Measurements from ENCODE around the gene PHLDB1.

PHLDB1 gene

DNA sequence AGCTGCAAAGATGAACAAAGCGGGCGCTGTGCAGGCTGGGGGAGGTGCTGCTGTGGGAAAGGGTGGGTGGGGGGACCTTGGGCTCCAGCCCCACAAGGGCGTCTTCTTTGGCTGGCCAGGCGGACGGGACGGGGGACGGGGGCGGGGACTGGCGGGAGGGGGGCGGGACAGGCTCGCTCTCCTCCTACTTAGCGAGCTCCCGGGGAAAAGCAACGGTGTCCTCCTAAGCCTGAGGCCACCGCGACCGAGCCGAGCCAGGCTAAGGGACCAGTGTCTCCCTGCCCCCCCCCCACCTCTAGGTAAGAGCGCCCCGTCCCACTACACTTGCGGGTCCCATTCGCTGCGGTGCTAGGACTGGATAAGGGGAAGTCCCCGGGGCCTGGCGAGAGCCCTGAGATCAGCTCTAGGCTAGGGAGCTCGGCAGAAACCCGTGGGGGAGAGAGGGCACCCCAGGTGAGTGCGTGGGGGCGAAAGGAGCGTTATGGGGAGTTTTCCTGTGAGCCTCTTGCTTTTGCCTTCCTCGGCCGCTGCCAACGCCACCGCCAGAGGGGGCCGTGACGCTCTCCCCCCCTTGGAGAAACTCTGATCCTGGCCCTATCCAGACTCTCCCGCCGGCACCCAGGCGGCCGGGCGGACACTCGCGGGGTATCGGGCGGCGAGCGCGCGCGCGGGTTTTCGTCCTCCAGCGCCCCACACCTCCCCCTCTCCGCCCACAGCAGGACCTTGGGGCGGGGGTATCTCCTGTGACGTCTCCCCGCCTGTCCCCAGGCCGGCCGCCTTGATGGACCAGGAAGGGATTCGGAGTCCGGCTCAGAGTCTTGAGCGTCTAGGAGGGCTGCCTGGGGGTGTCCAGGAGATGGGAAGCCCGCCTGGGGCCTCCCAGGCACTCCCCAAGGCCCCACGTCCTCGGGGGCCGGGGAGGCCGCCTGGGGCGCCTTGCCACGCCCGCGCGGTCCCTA is at the start of gene PHLDB1:
Gene PHLDB1 (plus strand): TSS at position 215 of the 959 bp plus-strand sequence. CDS start 6,222 bp downstream, outside the sequence.
- TF ChIP-seq, protein P1, sequence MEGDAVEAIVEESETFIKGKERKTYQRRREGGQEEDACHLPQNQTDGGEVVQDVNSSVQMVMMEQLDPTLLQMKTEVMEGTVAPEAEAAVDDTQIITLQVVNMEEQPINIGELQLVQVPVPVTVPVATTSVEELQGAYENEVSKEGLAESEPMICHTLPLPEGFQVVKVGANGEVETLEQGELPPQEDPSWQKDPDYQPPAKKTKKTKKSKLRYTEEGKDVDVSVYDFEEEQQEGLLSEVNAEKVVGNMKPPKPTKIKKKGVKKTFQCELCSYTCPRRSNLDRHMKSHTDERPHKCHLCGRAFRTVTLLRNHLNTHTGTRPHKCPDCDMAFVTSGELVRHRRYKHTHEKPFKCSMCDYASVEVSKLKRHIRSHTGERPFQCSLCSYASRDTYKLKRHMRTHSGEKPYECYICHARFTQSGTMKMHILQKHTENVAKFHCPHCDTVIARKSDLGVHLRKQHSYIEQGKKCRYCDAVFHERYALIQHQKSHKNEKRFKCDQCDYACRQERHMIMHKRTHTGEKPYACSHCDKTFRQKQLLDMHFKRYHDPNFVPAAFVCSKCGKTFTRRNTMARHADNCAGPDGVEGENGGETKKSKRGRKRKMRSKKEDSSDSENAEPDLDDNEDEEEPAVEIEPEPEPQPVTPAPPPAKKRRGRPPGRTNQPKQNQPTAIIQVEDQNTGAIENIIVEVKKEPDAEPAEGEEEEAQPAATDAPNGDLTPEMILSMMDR (IDR thresholded peaks at IDR 0.05; ENCODE audit: insufficient read depth, low read depth, low read length, missing control alignments): peak; percentile 40
- peak within 1 kb of the TSS; percentile 48 for H3K4me3 ChIP-seq (ENCODE audit: low read depth, low read length)
- DNase-seq (ENCODE audit: low read depth): peak; percentile 25

DNA sequence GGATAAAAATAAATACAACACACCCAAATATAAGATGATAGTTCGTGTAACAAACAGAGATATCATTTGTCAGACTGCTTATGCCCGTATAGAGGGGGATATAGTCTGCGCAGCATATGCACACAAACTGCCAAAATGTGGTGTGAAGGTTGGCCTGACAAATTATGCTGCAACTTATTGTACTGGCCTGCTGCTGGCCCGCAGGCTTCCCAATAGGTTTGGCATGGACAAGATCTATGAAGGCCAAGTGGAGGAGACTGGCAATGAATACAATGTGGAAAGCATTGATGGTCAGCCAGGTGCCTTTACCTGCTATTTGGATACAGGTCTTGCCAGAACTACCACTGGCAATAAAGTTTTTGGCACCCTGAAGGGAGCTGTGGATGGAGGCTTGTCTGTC is 46.6 kb upstream of the PHLDB1 start:
- no peak overlapping the region for H3K4me3 ChIP-seq (ENCODE audit: low read depth, low read length)
- TF ChIP-seq, protein P1 (IDR thresholded peaks at IDR 0.05; ENCODE audit: insufficient read depth, low read depth, low read length, missing control alignments): no peak
- DNase-seq (ENCODE audit: low read depth): no peak

DNA sequence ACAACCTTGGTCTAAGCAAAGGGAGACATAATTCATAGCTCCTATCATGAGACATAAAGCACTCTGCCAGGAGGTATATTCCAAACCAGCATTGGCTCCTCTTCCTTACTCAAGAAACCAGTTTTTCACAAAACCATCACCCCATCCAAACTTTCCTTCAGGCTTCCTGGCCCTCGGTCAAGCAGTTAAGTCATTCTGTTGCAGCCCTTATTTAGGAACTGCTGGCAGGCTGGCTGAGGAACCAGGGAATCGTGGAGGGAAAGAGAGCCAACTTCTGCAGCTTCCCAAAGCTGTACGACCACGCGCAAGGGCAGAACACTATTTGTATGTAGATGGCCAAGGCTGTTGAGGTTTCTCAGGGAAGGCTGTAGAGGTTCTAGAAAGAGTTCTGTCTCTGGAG is 42.4 kb upstream of the PHLDB1 start:
- H3K4me3 ChIP-seq (ENCODE audit: low read depth, low read length): no peak overlapping the region
- TF ChIP-seq, protein P1 (IDR thresholded peaks at IDR 0.05; ENCODE audit: insufficient read depth, low read depth, low read length, missing control alignments): no peak
- DNase-seq (ENCODE audit: low read depth): no peak

DNA sequence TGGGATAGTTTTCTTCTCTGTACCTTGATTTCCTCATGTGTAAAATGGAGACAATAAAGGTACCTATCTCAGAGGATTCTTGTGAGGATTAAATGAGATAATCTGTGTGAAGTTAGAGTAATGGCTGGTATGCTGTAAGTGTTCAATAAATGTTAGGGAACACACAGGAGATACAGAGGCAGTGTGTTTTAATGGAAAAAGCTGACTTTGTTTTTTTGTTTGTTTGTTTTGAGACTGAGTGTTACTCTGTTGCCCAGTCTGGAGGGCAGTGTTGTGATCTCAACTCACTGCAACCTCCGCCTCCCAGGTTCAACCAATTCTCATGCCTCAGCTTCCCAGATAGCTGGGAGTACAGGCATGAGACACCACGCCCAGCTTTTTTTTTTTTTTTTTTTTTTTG is 37.7 kb upstream of the PHLDB1 start:
- TF ChIP-seq, protein P1 (IDR thresholded peaks at IDR 0.05; ENCODE audit: insufficient read depth, low read depth, low read length, missing control alignments): no peak
- no peak for DNase-seq (ENCODE audit: low read depth)
- H3K4me3 ChIP-seq (ENCODE audit: low read depth, low read length): no peak overlapping the region

DNA sequence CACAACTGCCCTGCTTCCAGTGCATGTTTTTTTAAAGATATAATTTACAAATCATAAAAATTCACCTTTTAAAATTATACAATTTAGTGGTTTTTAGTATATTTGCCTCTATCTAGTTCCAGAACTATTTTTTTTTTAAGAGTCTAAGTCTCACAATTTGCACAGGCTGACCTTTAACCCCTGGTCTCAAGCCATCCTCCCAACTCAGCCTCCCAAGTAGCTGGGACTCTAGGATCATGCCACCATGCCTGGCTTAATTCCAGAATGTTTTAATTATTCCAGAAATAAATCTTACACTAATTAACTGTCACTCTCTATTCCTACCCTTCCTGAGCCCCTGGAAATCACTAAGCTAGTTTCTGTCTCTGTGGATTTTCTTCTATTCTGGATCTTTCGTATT is 36.6 kb upstream of the PHLDB1 start:
- DNase-seq (ENCODE audit: low read depth): no peak
- TF ChIP-seq, protein P1 (IDR thresholded peaks at IDR 0.05; ENCODE audit: insufficient read depth, low read depth, low read length, missing control alignments): no peak
- H3K4me3 ChIP-seq (ENCODE audit: low read depth, low read length): no peak overlapping the region

DNA sequence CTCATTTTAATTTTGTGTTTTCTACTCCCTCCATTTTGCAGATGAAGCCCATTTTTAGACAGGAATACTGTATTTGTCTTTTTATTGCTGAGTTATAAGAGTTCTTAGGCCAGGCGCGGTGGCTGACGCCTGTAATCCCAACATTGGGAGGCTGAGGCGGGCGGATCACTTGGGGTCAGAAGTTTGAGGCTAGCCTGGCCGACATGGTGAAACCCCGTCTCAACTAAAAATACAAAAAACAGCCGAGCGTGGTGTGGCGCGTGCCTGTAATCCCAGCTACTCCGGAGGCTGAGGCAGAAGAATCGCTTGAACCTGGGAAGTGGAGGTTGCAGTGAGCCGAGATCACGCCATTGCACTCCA is 35.7 kb upstream of the PHLDB1 start:
- peak; percentile 11 for DNase-seq (ENCODE audit: low read depth)
- H3K4me3 ChIP-seq (ENCODE audit: low read depth, low read length): peak overlapping the region; percentile 93

DNA sequence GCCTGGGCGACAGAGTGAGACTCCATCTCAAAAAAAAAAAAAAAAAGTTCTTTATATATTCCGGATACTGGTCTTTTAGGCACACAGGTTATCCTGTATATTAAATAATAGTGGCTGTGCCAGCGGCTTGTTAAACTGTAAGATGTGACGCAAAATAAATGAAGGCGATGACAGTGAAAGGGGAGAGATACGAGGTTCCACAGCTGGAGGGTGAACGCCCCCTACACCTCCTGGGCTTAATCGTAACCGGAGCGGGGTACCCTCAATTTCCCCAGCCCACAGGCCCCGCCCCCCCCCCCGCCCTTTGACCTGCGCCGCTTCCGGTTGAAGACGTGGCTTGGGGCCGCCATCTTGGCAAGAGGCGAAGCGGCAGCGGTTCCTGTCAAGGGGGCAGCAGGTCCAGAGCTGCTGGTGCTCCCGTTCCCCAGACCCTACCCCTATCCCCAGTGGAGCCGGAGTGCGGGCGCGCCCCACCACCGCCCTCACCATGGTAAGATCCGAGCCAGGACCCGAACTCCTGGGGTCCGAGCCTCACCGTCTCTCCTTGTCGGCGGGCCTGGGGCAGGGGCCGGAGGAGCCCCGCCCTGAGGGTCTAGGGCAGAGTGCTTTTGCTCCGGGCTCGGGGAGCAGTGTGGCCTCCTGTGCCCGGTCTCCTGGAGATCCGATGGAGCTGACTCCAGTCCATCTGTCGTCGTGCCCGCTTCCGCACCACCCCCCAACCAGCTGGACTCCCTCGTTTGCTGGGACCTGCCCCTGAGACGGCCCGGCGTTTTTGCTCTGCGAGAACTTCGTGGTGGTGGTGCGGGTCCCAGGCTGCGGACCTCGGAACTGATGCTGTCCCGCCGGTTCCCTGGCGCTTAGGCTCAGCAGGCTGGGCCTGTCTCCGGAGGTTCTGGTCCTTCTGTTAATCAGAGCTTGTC is 35.1 kb upstream of the PHLDB1 start, which contains the start of gene ARCN1:
Gene ARCN1 (plus strand): TSS at position 349 of the 920 bp plus-strand sequence. CDS start 139 bp downstream, at position 488.
- TF ChIP-seq, protein P1 (IDR thresholded peaks at IDR 0.05; ENCODE audit: insufficient read depth, low read depth, low read length, missing control alignments): no peak
- DNase-seq (ENCODE audit: low read depth): peak; percentile 90
- peak within 1 kb of the TSS; percentile 93 for H3K4me3 ChIP-seq (ENCODE audit: low read depth, low read length)
